ENCODE measurements around the gene LMAN2. TPM values are rescaled to one million over a fixed set of nuclear protein-coding genes. Genes with fewer than 3 reads are reported as not detected.

Gene LMAN2
- total RNA-seq, 1 donor from 2014 or later: 75.6 TPM

GRCh38 chr5:177396078-177396477, 44.6 kb upstream of the LMAN2 start:
- Mint-ChIP-seq H3K36me3 (ENCODE audit: unreplicated experiment) (no peaks in the 10 kb centered on the region), H3K4me3 (ENCODE audit: unreplicated experiment) (no peak overlapping the region), H3K9me3 (ENCODE audit: unreplicated experiment) (peaks cover 3% of the 10 kb centered on the region), H3K4me1 (ENCODE audit: low read depth, unreplicated experiment) (no peaks in the 10 kb centered on the region), H3K27ac (ENCODE audit: unreplicated experiment) (no peak overlapping the region), H3K27me3 (ENCODE audit: unreplicated experiment) (no peaks in the 10 kb centered on the region)
- TF ChIP-seq CTCF (IDR thresholded peaks at IDR 0.05; ENCODE audit: partially characterized antibody, unreplicated experiment): no peak
- no peak for DNase-seq

GRCh38 chr5:177393990-177394389, 42.5 kb upstream of the LMAN2 start:
- no peak for DNase-seq
- H3K27me3 Mint-ChIP-seq (ENCODE audit: unreplicated experiment): peaks cover 6% of the 10 kb centered on the region
- no peak overlapping the region for H3K4me3 Mint-ChIP-seq (ENCODE audit: unreplicated experiment)
- peaks cover 7% of the 10 kb centered on the region for H3K4me1 Mint-ChIP-seq (ENCODE audit: low read depth, unreplicated experiment)
- H3K9me3 Mint-ChIP-seq (ENCODE audit: unreplicated experiment): peaks cover 3% of the 10 kb centered on the region
- H3K36me3 Mint-ChIP-seq (ENCODE audit: unreplicated experiment): no peaks in the 10 kb centered on the region
- TF ChIP-seq CTCF (IDR thresholded peaks at IDR 0.05; ENCODE audit: partially characterized antibody, unreplicated experiment): no peak
- H3K27ac Mint-ChIP-seq (ENCODE audit: unreplicated experiment): no peak overlapping the region

GRCh38 chr5:177393206-177393765, 41.8 kb upstream of the LMAN2 start:
- DNase-seq: no peak
- no peaks in the 10 kb centered on the region for H3K36me3 Mint-ChIP-seq (ENCODE audit: unreplicated experiment)
- peaks cover 7% of the 10 kb centered on the region for H3K4me1 Mint-ChIP-seq (ENCODE audit: low read depth, unreplicated experiment)
- no peak for TF ChIP-seq CTCF (IDR thresholded peaks at IDR 0.05; ENCODE audit: partially characterized antibody, unreplicated experiment)
- no peak overlapping the region for H3K27ac Mint-ChIP-seq (ENCODE audit: unreplicated experiment)
- peaks cover 9% of the 10 kb centered on the region for H3K27me3 Mint-ChIP-seq (ENCODE audit: unreplicated experiment)
- no peak overlapping the region for H3K4me3 Mint-ChIP-seq (ENCODE audit: unreplicated experiment)
- peaks cover 3% of the 10 kb centered on the region for H3K9me3 Mint-ChIP-seq (ENCODE audit: unreplicated experiment)

GRCh38 chr5:177392765-177393164, 41.3 kb upstream of the LMAN2 start:
- no peaks in the 10 kb centered on the region for H3K36me3 Mint-ChIP-seq (ENCODE audit: unreplicated experiment)
- TF ChIP-seq CTCF (IDR thresholded peaks at IDR 0.05; ENCODE audit: partially characterized antibody, unreplicated experiment): no peak
- DNase-seq: no peak
- peaks cover 5% of the 10 kb centered on the region for H3K9me3 Mint-ChIP-seq (ENCODE audit: unreplicated experiment)
- peaks cover 7% of the 10 kb centered on the region for H3K4me1 Mint-ChIP-seq (ENCODE audit: low read depth, unreplicated experiment)
- H3K27ac Mint-ChIP-seq (ENCODE audit: unreplicated experiment): no peak overlapping the region
- peaks cover 10% of the 10 kb centered on the region for H3K27me3 Mint-ChIP-seq (ENCODE audit: unreplicated experiment)
- H3K4me3 Mint-ChIP-seq (ENCODE audit: unreplicated experiment): no peak overlapping the region

- peaks cover 7% of the 10 kb centered on the region for H3K4me1 Mint-ChIP-seq (ENCODE audit: low read depth, unreplicated experiment)
- DNase-seq: peak; percentile 89
These were observed 39.2 kb upstream of the LMAN2 start for GRCh38 chr5:177390363-177391300.

More at GRCh38 chr5:177390363-177391300, 39.2 kb upstream of the LMAN2 start:
- Mint-ChIP-seq H3K9me3 (ENCODE audit: unreplicated experiment) (peaks cover 5% of the 10 kb centered on the region), H3K4me3 (ENCODE audit: unreplicated experiment) (no peak overlapping the region), H3K36me3 (ENCODE audit: unreplicated experiment) (no peaks in the 10 kb centered on the region), H3K27ac (ENCODE audit: unreplicated experiment) (peak overlapping the region; percentile 13), H3K27me3 (ENCODE audit: unreplicated experiment) (peaks cover 10% of the 10 kb centered on the region)
- peak; percentile 95 for TF ChIP-seq CTCF (IDR thresholded peaks at IDR 0.05; ENCODE audit: partially characterized antibody, unreplicated experiment)
